IMR-90 (cell line): ENCODE results near the gene TRAF4.
"Not testable (repeated sequence)": the region's sequence is repeated elsewhere in the genome, so short reads cannot be mapped to it uniquely, and the experiment has no call there.

Experiments used
- BHLHE40 ChIP-seq: fragments of 150-350 bp; IDR thresholded peaks from 2 replicates; pipeline ENCODE4 v1.6.1; 2016; ENCODE audit warnings: mild to moderate bottlenecking, low read depth, low read length
- CEBPB ChIP-seq: IDR thresholded peaks from 2 replicates; pipeline ENCODE4 v1.6.1; 2012; ENCODE audit warnings: low read depth, low read length, improper control_type of control experiment
- CTCF ChIP-seq: conservative IDR thresholded peaks from 2 replicates; pipeline ENCODE4 v1.5.1; 2012; ENCODE audit warnings: mild to moderate bottlenecking, low read depth, low read length, improper control_type of control experiment
- FOS ChIP-seq: fragments of 150-350 bp; IDR thresholded peaks from 2 replicates; pipeline ENCODE4 v1.6.1; 2016; ENCODE audit warnings: low read depth, low read length
- MAFK ChIP-seq: IDR thresholded peaks from 2 replicates; pipeline ENCODE4 v1.6.1; 2012; ENCODE audit warnings: low read depth, low read length, improper control_type of control experiment
- MAZ ChIP-seq: IDR thresholded peaks from 2 replicates; pipeline ENCODE4 v1.6.1; 2012; ENCODE audit warnings: low read depth, mild to moderate bottlenecking, low read length, improper control_type of control experiment, moderate library complexity, borderline replicate concordance
- MXI1 ChIP-seq: IDR thresholded peaks from 2 replicates; pipeline ENCODE4 v1.6.1; 2012; ENCODE audit warnings: low read depth, mild to moderate bottlenecking, low read length, moderate library complexity, borderline replicate concordance
- NFE2L2 ChIP-seq: fragments of 150-350 bp; IDR thresholded peaks from 2 replicates; pipeline ENCODE4 v1.6.1; 2016; ENCODE audit warnings: low read depth, mild to moderate bottlenecking, low read length
- POLR2A ChIP-seq: IDR thresholded peaks from 2 replicates; pipeline ENCODE4 v1.6.1; 2012; ENCODE audit warnings: mild to moderate bottlenecking, low read depth, low read length
- RAD21 ChIP-seq: IDR thresholded peaks from 2 replicates; pipeline ENCODE4 v1.6.1; 2012; ENCODE audit warnings: low read length, improper control_type of control experiment
- RCOR1 ChIP-seq: IDR thresholded peaks from 2 replicates; pipeline ENCODE4 v1.6.1; 2012; ENCODE audit warnings: mild to moderate bottlenecking, low read length, improper control_type of control experiment; ENCODE audit not compliant: insufficient replicate concordance
- RFX5 ChIP-seq: IDR thresholded peaks from 2 replicates; pipeline ENCODE4 v1.8.0; 2012; ENCODE audit warnings: low read depth, mild to moderate bottlenecking, low read length, moderate library complexity
- SMC3 ChIP-seq: fragments of 150-350 bp; IDR thresholded peaks from 2 replicates; pipeline ENCODE4 v1.6.1; 2016; ENCODE audit warnings: low read depth, mild to moderate bottlenecking, antibody characterized with exemption, low read length, moderate library complexity
- USF2 ChIP-seq: fragments of 150-350 bp; IDR thresholded peaks from 2 replicates; pipeline ENCODE4 v1.6.1; 2017; ENCODE audit warnings: mild to moderate bottlenecking, antibody characterized with exemption, low read length, low read depth

- not testable (repeated sequence) for TF ChIP-seq CTCF, RCOR1, USF2, POLR2A, RFX5, NFE2L2, SMC3, BHLHE40, FOS, RAD21, MAZ, MAFK, MXI1, CEBPB
Measured at GRCh38 chr17:28794846-28795441, 51.1 kb downstream of the TRAF4 start.
